ENCODE results near the gene ENTPD8.
"Not testable (repeated sequence)": the region's sequence is repeated elsewhere in the genome, so short reads cannot be mapped to it uniquely, and the experiment has no call there.

ENTPD8 gene

GRCh38 chr9:137393176-137394150 is 47.7 kb downstream of the ENTPD8 start:
- DNase-seq (ENCODE audit: low spot score), result no peak

GRCh38 chr9:137392232-137393007 is 48.7 kb downstream of the ENTPD8 start:
- no peak for DNase-seq (ENCODE audit: low spot score)

GRCh38 chr9:137391411-137391754 is 49.8 kb downstream of the ENTPD8 start:
- no peak for DNase-seq (ENCODE audit: low spot score)

DNA sequence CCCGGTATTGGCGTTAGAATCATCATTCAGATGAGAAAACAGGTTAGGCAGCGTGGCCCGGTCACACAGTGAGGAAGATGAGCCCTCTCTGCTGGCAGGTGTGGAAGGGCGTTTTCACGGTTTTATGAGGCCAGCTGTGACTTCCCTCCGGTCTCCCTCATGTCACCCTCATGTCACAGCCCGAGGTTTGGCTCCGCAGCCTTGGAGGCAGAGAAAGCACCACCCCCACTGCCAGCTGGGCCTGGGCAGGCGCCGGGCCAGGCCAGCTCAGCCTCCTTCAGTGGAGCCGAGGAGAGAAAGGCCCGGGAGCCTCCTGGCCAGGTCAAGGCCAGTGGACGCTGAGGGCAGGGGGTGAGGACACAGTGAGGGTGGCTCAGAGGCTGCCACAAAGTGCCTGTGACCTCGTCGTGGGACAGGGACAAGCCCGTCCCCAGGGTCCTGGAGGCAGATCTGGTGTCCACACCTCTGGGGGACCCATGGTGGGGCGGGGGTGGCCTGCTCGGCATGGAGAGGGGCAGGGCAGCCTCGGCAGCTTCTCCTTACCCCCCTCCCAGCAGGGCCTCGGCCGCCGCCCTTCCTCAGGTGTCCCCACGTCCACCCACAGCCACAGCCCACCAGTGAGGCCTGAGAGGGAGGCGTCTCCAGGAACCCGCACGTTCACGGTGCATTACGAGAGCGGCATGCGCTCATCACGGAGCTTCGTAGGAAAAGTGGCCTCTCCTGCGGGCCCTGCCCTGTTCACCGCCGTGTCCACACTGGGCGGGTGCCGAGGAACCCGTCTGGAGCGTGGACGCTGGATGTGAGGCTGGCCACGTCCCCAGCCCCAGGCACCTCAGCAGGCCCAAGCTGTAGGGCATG is 50.4 kb downstream of the ENTPD8 start:
- no peak for DNase-seq (ENCODE audit: low spot score)

- no peak for DNase-seq (ENCODE audit: low spot score)
Measured at GRCh38 chr9:137389428-137389746, 51.8 kb downstream of the ENTPD8 start.

GRCh38 chr9:137388589-137389427 is 52.3 kb downstream of the ENTPD8 start:
- DNase-seq (ENCODE audit: low spot score), result no peak

- DNase-seq (ENCODE audit: low spot score), result no peak
Measured at GRCh38 chr9:137387891-137388560, 53.1 kb downstream of the ENTPD8 start.

- DNase-seq (ENCODE audit: low spot score), result no peak
Measured at GRCh38 chr9:137387114-137387890, 53.9 kb downstream of the ENTPD8 start.

DNA sequence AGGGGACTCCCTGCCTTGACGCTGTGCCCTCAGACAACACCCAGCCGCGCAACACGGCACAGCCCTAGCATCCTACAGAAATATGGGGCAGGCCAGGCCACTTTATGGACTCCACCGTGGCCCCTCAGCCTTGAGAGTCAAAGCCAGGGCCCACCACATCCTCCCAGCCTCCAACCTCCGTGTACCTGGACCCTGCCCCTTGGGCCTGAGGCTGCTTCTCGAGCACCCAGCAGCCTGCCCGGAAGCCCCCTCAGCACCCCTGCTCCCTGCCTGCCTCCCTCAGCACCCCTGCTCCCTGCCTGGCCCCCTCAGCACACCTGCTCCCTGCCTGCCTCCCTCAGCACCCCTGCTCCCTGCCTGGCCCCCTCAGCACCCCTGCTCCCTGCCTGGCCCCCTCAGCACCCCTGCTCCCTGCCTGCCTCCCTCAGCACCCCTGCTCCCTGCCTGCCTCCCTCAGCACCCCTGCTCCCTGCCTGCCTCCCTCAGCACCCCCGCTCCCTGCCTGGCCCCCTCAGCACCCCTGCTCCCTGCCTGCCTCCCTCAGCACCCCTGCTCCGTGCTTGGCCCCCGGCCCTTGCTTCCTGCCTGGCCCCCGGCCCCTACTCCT is 54.5 kb downstream of the ENTPD8 start:
- DNase-seq (ENCODE audit: low spot score), result not testable (repeated sequence)

- no peak for DNase-seq (ENCODE audit: low spot score)
Measured at GRCh38 chr9:137385061-137385655, 56.0 kb downstream of the ENTPD8 start.

Data from AG20443 (cell line).